ENCODE measurements around the gene ATP1B4. TPM values are rescaled to one million over a fixed set of nuclear protein-coding genes. Genes with fewer than 3 reads are reported as not detected.

Gene ATP1B4
- polyA plus RNA-seq, 3 donors, result 0.01 TPM; not detected in 2

DNA sequence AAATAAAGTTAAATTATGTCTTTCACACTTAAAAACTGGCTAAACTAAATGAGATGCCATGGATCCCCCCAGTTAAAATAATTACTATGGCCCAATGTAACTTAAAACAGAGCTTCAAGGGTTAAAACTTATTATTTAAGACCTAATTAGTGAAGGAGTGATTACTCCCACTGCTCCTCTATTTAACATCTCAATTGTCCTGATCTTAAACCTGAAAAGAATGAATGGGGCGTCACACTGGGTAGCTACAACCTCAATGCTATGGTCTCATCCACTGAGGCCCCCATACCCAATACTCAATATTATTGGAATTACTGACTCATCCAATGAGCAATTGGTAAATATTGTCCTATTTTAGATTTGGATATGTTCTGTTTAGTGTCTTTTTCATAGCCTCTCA lies 29.5 kb upstream of the ATP1B4 start:
- intact Hi-C loops (cut with micrococcal nuclease), result no loop called here

DNA sequence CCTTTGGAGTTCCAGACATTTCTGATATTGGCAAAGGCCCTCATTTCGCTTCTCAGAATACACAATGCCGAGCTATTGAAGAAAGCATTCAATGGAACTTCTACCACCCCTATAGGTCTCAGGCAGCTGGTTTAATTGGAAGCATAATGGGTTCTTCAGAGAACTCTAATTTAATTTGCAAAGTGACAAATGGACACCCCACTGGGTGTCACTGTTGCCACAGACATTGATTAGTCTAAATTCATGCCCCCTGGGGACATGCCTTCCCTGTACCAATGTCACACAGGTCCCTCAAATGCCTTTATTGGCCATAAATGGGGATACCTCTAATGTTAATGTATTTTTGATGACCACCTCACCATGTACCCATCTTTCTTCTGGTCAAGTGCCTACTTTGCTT lies 27.7 kb upstream of the ATP1B4 start:
- no peak overlapping the region for H3K27ac ChIP-seq (ENCODE audit: low read depth in 1 of 2, low read length in 2 of 2)
- TF ChIP-seq, protein P1, sequence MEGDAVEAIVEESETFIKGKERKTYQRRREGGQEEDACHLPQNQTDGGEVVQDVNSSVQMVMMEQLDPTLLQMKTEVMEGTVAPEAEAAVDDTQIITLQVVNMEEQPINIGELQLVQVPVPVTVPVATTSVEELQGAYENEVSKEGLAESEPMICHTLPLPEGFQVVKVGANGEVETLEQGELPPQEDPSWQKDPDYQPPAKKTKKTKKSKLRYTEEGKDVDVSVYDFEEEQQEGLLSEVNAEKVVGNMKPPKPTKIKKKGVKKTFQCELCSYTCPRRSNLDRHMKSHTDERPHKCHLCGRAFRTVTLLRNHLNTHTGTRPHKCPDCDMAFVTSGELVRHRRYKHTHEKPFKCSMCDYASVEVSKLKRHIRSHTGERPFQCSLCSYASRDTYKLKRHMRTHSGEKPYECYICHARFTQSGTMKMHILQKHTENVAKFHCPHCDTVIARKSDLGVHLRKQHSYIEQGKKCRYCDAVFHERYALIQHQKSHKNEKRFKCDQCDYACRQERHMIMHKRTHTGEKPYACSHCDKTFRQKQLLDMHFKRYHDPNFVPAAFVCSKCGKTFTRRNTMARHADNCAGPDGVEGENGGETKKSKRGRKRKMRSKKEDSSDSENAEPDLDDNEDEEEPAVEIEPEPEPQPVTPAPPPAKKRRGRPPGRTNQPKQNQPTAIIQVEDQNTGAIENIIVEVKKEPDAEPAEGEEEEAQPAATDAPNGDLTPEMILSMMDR (IDR thresholded peaks at IDR 0.05), result no peak
- H3K9ac ChIP-seq (ENCODE audit: insufficient read depth, low read length, poor library complexity, severe bottlenecking), result no peak overlapping the region
- no peak overlapping the region for H2AFZ ChIP-seq (ENCODE audit: insufficient read depth, low read depth, low read length, poor library complexity, severe bottlenecking)
- peaks cover 2 to 12% of the 10 kb centered on the region in 2 donors for H3K9me3 ChIP-seq (replicated peaks in 1 of 2; ENCODE audit: control insufficient read depth in 1 of 2, insufficient read depth in 1 of 2, low read length in 2 of 2)
- H3K36me3 Mint-ChIP-seq, result no peaks in the 10 kb centered on the region
- H3K79me2 ChIP-seq (ENCODE audit: insufficient read depth, low read length), result no peaks in the 10 kb centered on the region
- H3K27ac Mint-ChIP-seq, result no peak overlapping the region
- peaks cover 2% of the 10 kb centered on the region for H3K4me1 Mint-ChIP-seq
- WGBS (ENCODE audit: insufficient coverage), result no CpG with 5 or more reads among the region's 2 CpGs
- H3K4me1 ChIP-seq (ENCODE audit: control insufficient read depth in 1 of 2, insufficient read depth in 2 of 2, low read length in 2 of 2), result no peaks in the 10 kb centered on the region
- H4K20me1 ChIP-seq (ENCODE audit: insufficient read depth, low read length), result no peaks in the 10 kb centered on the region
- H3K4me3 ChIP-seq (replicated peaks in 1 of 3; ENCODE audit: low read depth in 2 of 3, low read length in 3 of 3), result no peak overlapping the region
- no peaks in the 10 kb centered on the region for H3K27me3 ChIP-seq (ENCODE audit: control insufficient read depth in 2 of 2, insufficient read depth in 2 of 2, low read length in 2 of 2)
- DNase-seq, result no peak
- H3K4me2 ChIP-seq (replicated peaks; ENCODE audit: extremely low read depth, low read length, poor library complexity, severe bottlenecking), result no peak overlapping the region
- peaks cover 0 to 4% (median 0%) of the 10 kb centered on the region in 3 donors for H3K27me3 Mint-ChIP-seq (ENCODE audit: low read depth in 3 of 3)
- no peak overlapping the region for H3K4me3 Mint-ChIP-seq
- H3K9me3 Mint-ChIP-seq, result peaks cover 5 to 29% (median 12%) of the 10 kb centered on the region in 7 donors
- no peaks in the 10 kb centered on the region for H3K36me3 ChIP-seq (replicated peaks in 1 of 2; ENCODE audit: control insufficient read depth in 1 of 2, insufficient read depth in 2 of 2, low read length in 2 of 2)
- intact Hi-C loops (cut with micrococcal nuclease), result no loop called here

More for the DNA sequence above, 29.5 kb upstream of the ATP1B4 start:
- Histone ChIP-seq H3K79me2 (ENCODE audit: insufficient read depth, low read length) (no peaks in the 10 kb centered on the region), H3K9ac (ENCODE audit: insufficient read depth, low read length, poor library complexity, severe bottlenecking) (no peak overlapping the region), H3K4me3 (replicated peaks in 1 of 3; ENCODE audit: low read depth in 2 of 3, low read length in 3 of 3) (no peak overlapping the region), H3K27me3 (ENCODE audit: control insufficient read depth in 2 of 2, insufficient read depth in 2 of 2, low read length in 2 of 2) (no peaks in the 10 kb centered on the region), H3K4me1 (ENCODE audit: control insufficient read depth in 1 of 2, insufficient read depth in 2 of 2, low read length in 2 of 2) (no peaks in the 10 kb centered on the region), H3K27ac (ENCODE audit: low read depth in 1 of 2, low read length in 2 of 2) (no peak overlapping the region), H3K36me3 (replicated peaks in 1 of 2; ENCODE audit: control insufficient read depth in 1 of 2, insufficient read depth in 2 of 2, low read length in 2 of 2) (no peaks in the 10 kb centered on the region), H4K20me1 (ENCODE audit: insufficient read depth, low read length) (no peaks in the 10 kb centered on the region), H2AFZ (ENCODE audit: insufficient read depth, low read depth, low read length, poor library complexity, severe bottlenecking) (no peak overlapping the region), H3K9me3 (replicated peaks in 1 of 2; ENCODE audit: control insufficient read depth in 1 of 2, insufficient read depth in 1 of 2, low read length in 2 of 2) (peaks cover 2 to 12% of the 10 kb centered on the region in 2 donors), H3K4me2 (replicated peaks; ENCODE audit: extremely low read depth, low read length, poor library complexity, severe bottlenecking) (no peak overlapping the region)
- H3K4me1 Mint-ChIP-seq, result peaks cover 2% of the 10 kb centered on the region
- DNase-seq, result no peak
- H3K27ac Mint-ChIP-seq, result no peak overlapping the region
- TF ChIP-seq, protein P1 (IDR thresholded peaks at IDR 0.05), result no peak
- H3K27me3 Mint-ChIP-seq (ENCODE audit: low read depth in 3 of 3), result peaks cover 0 to 4% (median 0%) of the 10 kb centered on the region in 3 donors
- peaks cover 4 to 21% (median 11%) of the 10 kb centered on the region in 7 donors for H3K9me3 Mint-ChIP-seq
- H3K36me3 Mint-ChIP-seq, result no peaks in the 10 kb centered on the region
- H3K4me3 Mint-ChIP-seq, result no peak overlapping the region
- no CpG with 5 or more reads among the region's 1 CpG for WGBS (ENCODE audit: insufficient coverage)
